ENCODE measurements around the gene SPRY1.

SPRY1 gene

GRCh38 chr4:123362103-123362502, 34.5 kb upstream of the SPRY1 start:
- no peaks in the 10 kb centered on the region for H3K4me1 Mint-ChIP-seq
- H3K9me3 Mint-ChIP-seq = no peaks in the 10 kb centered on the region
- no peak overlapping the region for H3K27ac Mint-ChIP-seq
- H3K27me3 Mint-ChIP-seq = peaks cover 6% of the 10 kb centered on the region
- ATAC-seq (no peak), DNase-seq (no peak)
- H3K4me3 Mint-ChIP-seq = no peak overlapping the region

GRCh38 chr4:123363729-123364128, 32.9 kb upstream of the SPRY1 start:
- no peaks in the 10 kb centered on the region for H3K27me3 Mint-ChIP-seq
- no peak overlapping the region for H3K27ac Mint-ChIP-seq
- no peaks in the 10 kb centered on the region for H3K4me1 Mint-ChIP-seq
- ATAC-seq (no peak), DNase-seq (no peak)
- no peaks in the 10 kb centered on the region for H3K9me3 Mint-ChIP-seq
- no peak overlapping the region for H3K4me3 Mint-ChIP-seq

GRCh38 chr4:123364906-123365305, 31.7 kb upstream of the SPRY1 start:
- no peak for DNase-seq
- Mint-ChIP-seq H3K4me3 (no peak overlapping the region), H3K27ac (no peak overlapping the region), H3K9me3 (no peaks in the 10 kb centered on the region), H3K4me1 (no peaks in the 10 kb centered on the region), H3K27me3 (no peaks in the 10 kb centered on the region)
- ATAC-seq = no peak

- H3K9me3 Mint-ChIP-seq = no peaks in the 10 kb centered on the region
- H3K4me3 Mint-ChIP-seq = no peak overlapping the region
- no peak for DNase-seq
- H3K27me3 Mint-ChIP-seq = no peaks in the 10 kb centered on the region
- no peaks in the 10 kb centered on the region for H3K4me1 Mint-ChIP-seq
- H3K27ac Mint-ChIP-seq = no peak overlapping the region
- ATAC-seq = no peak
These were observed 31.2 kb upstream of the SPRY1 start for GRCh38 chr4:123365412-123365811.

GRCh38 chr4:123366144-123366748, 30.3 kb upstream of the SPRY1 start:
- H3K4me1 Mint-ChIP-seq = no peaks in the 10 kb centered on the region
- no peak overlapping the region for H3K27ac Mint-ChIP-seq
- H3K4me3 Mint-ChIP-seq = no peak overlapping the region
- H3K9me3 Mint-ChIP-seq = no peaks in the 10 kb centered on the region
- no peaks in the 10 kb centered on the region for H3K27me3 Mint-ChIP-seq
- DNase-seq (no peak), ATAC-seq (no peak)

- no peaks in the 10 kb centered on the region for H3K27me3 Mint-ChIP-seq
- ATAC-seq (no peak), DNase-seq (no peak)
- peaks cover 0 to 2% of the 10 kb centered on the region in 2 donors for H3K9me3 Mint-ChIP-seq
- H3K4me1 Mint-ChIP-seq = no peaks in the 10 kb centered on the region
- H3K4me3 Mint-ChIP-seq = no peak overlapping the region
- H3K27ac Mint-ChIP-seq = no peak overlapping the region
These were observed 17.8 kb upstream of the SPRY1 start for GRCh38 chr4:123378794-123379193.

- Mint-ChIP-seq H3K27me3 (no peaks in the 10 kb centered on the region), H3K9me3 (no peaks in the 10 kb centered on the region), H3K4me1 (no peaks in the 10 kb centered on the region), H3K27ac (no peak overlapping the region), H3K4me3 (no peak overlapping the region)
- ATAC-seq = no peak
- DNase-seq = no peak
These were observed 17.2 kb upstream of the SPRY1 start for GRCh38 chr4:123379392-123379791.

GRCh38 chr4:123380728-123381716, 15.6 kb upstream of the SPRY1 start:
- Mint-ChIP-seq H3K4me3 (no peak overlapping the region), H3K27me3 (no peaks in the 10 kb centered on the region), H3K27ac (peak overlapping the region in 1 of 2 donors; percentile 0), H3K9me3 (no peaks in the 10 kb centered on the region), H3K4me1 (no peaks in the 10 kb centered on the region)
- ATAC-seq = peak; percentile 46
- DNase-seq = no peak

GRCh38 chr4:123381996-123382395, 14.6 kb upstream of the SPRY1 start:
- no peaks in the 10 kb centered on the region for H3K27me3 Mint-ChIP-seq
- DNase-seq = no peak
- no peaks in the 10 kb centered on the region for H3K9me3 Mint-ChIP-seq
- no peak overlapping the region for H3K4me3 Mint-ChIP-seq
- ATAC-seq = no peak
- no peaks in the 10 kb centered on the region for H3K4me1 Mint-ChIP-seq
- no peak overlapping the region for H3K27ac Mint-ChIP-seq

- H3K27ac Mint-ChIP-seq = no peak overlapping the region
- no peaks in the 10 kb centered on the region for H3K4me1 Mint-ChIP-seq
- H3K9me3 Mint-ChIP-seq = no peaks in the 10 kb centered on the region
- no peak for ATAC-seq
- no peak overlapping the region for H3K4me3 Mint-ChIP-seq
- no peak for DNase-seq
- no peaks in the 10 kb centered on the region for H3K27me3 Mint-ChIP-seq
These were observed 13.0 kb upstream of the SPRY1 start for GRCh38 chr4:123383566-123383965.

GRCh38 chr4:123386609-123387008, 10.0 kb upstream of the SPRY1 start:
- no peak for ATAC-seq

GRCh38 chr4:123390846-123391456, 5.6 kb upstream of the SPRY1 start:
- DNase-seq = no peak
- Mint-ChIP-seq H3K27me3 (peaks cover 8% of the 10 kb centered on the region), H3K27ac (no peak overlapping the region), H3K9me3 (no peaks in the 10 kb centered on the region), H3K4me1 (no peaks in the 10 kb centered on the region), H3K4me3 (no peak overlapping the region)
- no peak for ATAC-seq

More at GRCh38 chr4:123386609-123387008, 10.0 kb upstream of the SPRY1 start:
- Mint-ChIP-seq H3K27ac (no peak overlapping the region), H3K4me3 (no peak overlapping the region), H3K4me1 (no peaks in the 10 kb centered on the region), H3K27me3 (peaks cover 8% of the 10 kb centered on the region), H3K9me3 (no peaks in the 10 kb centered on the region)
- no peak for DNase-seq

- H3K27ac Mint-ChIP-seq = no peak overlapping the region
These were observed 2.9 kb upstream of the SPRY1 start for GRCh38 chr4:123393721-123394120.

GRCh38 chr4:123397144-123398065, 810 bp downstream of the SPRY1 start:
- Mint-ChIP-seq H3K4me1 (peaks cover 18% of the 10 kb centered on the region), H3K27ac (peak overlapping the region; percentile 83 to 94), H3K9me3 (no peaks in the 10 kb centered on the region), H3K27me3 (no peaks in the 10 kb centered on the region), H3K4me3 (peak overlapping the region; percentile 86 to 90)
- ATAC-seq = peak; percentile 0
- peak; percentile 53 to 69 for DNase-seq

More at GRCh38 chr4:123393721-123394120, 2.9 kb upstream of the SPRY1 start:
- peaks cover 8% of the 10 kb centered on the region for H3K27me3 Mint-ChIP-seq
- peaks cover 5% of the 10 kb centered on the region for H3K4me1 Mint-ChIP-seq
- ATAC-seq = no peak
- H3K4me3 Mint-ChIP-seq = no peak overlapping the region
- H3K9me3 Mint-ChIP-seq = no peaks in the 10 kb centered on the region
- no peak for DNase-seq

Measured in stimulated activated naive CD8-positive, alpha-beta T cell treated with anti-CD3 and anti-CD28 coated beads, Interleukin-15, amount 100 ng/mL, for 72 hours (primary cell).